ENCODE data around the gene GPANK1. TPM values are rescaled to one million over a fixed set of nuclear protein-coding genes. Genes with fewer than 3 reads are reported as not detected.

Gene GPANK1
- total and polyA plus RNA-seq, 2 of the 13 experiments (the other 11 are each of a cell fraction or from before 2014, with no cell fraction given), result 15.4 to 22.8 TPM

DNA sequence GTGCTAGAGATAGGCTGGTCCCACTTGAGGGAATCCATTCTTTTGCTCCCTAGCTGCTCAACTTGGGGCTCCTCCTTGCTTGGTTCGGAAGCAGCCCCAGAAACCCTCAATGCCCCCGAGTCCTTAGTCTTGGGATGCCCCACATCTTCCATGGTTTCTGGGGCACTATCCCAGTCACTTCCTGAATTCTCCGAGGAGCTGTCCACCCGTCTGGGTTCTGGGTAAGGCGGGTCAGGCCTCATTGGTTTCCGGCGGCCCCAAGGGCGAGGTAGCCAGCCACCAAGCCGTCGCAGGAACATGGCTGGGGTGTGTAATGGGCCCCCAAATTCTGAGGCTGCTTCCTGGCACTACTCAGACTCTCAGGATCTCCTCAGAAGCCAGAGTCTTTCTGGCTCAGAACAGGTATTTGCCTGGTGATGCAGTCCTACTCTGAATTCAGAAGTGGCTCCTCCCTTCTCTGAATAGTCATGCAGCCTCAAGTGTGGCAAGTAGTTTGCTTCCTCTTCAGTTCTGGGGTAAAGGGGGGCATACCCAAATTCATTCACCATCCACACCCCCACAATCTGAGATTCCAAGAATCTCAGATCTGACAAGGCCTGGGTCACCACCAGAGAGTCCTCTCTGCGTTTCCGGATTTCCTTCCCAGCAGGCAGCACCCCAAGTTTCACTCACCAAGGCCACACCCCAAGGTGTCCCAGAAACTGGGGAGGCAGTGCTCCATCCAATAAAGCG is 5.0 kb downstream of the GPANK1 start (continued):
- TF ChIP-seq CEBPZ (IDR thresholded peaks at IDR 0.05; ENCODE audit: low read length) (no peak), ARNT2 (CRISPR knock-in tag; IDR thresholded peaks at IDR 0.05; ENCODE audit: low read depth) (no peak), ZBED4 (CRISPR knock-in tag; IDR thresholded peaks at IDR 0.05; ENCODE audit: borderline replicate concordance) (no peak), ZNF678 (CRISPR knock-in tag; IDR thresholded peaks at IDR 0.05) (0 out of 2 replicates have a peak, but pooled peaks have one; percentile 57), MYPOP (CRISPR knock-in tag; IDR thresholded peaks at IDR 0.05) (no peak), ZBTB26 (CRISPR knock-in tag; IDR thresholded peaks at IDR 0.05; ENCODE audit: borderline replicate concordance) (peak; percentile 20; the same call in 1 of the 2 replicates), ZNF10 (CRISPR knock-in tag; IDR thresholded peaks at IDR 0.05; ENCODE audit: borderline replicate concordance, low read depth) (no peak), KLF15 (CRISPR knock-in tag; IDR thresholded peaks at IDR 0.05; ENCODE audit: borderline replicate concordance) (no peak), U2AF1 (optimal IDR thresholded peaks at IDR 0.05; ENCODE audit: low read depth, low read length) (no peak), MTA1 (CRISPR knock-in tag; IDR thresholded peaks at IDR 0.05; ENCODE audit: borderline replicate concordance) (no peak), ERF (CRISPR knock-in tag; IDR thresholded peaks at IDR 0.05) (no peak), RBM39 (IDR thresholded peaks at IDR 0.05; ENCODE audit: low read depth, low read length, poor library complexity, severe bottlenecking) (no peak), MEF2D (CRISPR knock-in tag; IDR thresholded peaks at IDR 0.05) (no peak)
- TF ChIP-seq, protein P1, sequence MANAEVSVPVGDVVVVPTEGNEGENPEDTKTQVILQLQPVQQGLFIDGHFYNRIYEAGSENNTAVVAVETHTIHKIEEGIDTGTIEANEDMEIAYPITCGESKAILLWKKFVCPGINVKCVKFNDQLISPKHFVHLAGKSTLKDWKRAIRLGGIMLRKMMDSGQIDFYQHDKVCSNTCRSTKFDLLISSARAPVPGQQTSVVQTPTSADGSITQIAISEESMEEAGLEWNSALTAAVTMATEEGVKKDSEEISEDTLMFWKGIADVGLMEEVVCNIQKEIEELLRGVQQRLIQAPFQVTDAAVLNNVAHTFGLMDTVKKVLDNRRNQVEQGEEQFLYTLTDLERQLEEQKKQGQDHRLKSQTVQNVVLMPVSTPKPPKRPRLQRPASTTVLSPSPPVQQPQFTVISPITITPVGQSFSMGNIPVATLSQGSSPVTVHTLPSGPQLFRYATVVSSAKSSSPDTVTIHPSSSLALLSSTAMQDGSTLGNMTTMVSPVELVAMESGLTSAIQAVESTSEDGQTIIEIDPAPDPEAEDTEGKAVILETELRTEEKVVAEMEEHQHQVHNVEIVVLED (CRISPR knock-in tag; IDR thresholded peaks at IDR 0.05; ENCODE audit: borderline replicate concordance), result no peak

All from HepG2 (cell line).